ENCODE data around the gene S1PR5.

DNA sequence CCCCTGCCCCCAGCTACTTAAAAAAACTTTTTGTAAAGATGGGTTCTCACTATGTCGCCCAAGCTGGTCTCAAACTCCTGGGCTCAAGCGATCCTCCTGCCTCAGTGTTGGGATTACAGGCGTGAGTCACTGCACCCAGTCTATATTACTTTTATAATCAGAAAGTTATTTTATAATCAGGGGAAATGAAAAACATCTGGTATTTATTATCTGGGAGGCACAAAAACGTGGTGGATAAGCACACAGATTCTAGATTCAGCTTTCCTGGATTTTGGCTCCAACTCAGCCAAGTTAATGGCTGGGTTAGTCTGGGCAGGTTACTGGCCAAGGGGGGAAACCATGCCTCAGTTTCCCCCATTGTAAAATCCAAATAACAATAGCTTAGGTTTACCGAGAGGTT, 38.8 kb downstream of the S1PR5 start:
- TF ChIP-seq ZC3H10 (CRISPR knock-in tag; IDR thresholded peaks at IDR 0.05): no peak
- TF ChIP-seq ZNF70 (CRISPR knock-in tag; IDR thresholded peaks at IDR 0.05): no peak
- TF ChIP-seq ESRRG (CRISPR knock-in tag; IDR thresholded peaks at IDR 0.05): no peak
- TF ChIP-seq, protein P1, sequence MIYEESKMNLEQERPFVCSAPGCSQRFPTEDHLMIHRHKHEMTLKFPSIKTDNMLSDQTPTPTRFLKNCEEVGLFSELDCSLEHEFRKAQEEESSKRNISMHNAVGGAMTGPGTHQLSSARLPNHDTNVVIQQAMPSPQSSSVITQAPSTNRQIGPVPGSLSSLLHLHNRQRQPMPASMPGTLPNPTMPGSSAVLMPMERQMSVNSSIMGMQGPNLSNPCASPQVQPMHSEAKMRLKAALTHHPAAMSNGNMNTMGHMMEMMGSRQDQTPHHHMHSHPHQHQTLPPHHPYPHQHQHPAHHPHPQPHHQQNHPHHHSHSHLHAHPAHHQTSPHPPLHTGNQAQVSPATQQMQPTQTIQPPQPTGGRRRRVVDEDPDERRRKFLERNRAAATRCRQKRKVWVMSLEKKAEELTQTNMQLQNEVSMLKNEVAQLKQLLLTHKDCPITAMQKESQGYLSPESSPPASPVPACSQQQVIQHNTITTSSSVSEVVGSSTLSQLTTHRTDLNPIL (CRISPR knock-in tag; IDR thresholded peaks at IDR 0.05; ENCODE audit: low read depth): no peak
- no peak for TF ChIP-seq RARB (CRISPR knock-in tag; IDR thresholded peaks at IDR 0.05)
- TF ChIP-seq, protein P2, sequence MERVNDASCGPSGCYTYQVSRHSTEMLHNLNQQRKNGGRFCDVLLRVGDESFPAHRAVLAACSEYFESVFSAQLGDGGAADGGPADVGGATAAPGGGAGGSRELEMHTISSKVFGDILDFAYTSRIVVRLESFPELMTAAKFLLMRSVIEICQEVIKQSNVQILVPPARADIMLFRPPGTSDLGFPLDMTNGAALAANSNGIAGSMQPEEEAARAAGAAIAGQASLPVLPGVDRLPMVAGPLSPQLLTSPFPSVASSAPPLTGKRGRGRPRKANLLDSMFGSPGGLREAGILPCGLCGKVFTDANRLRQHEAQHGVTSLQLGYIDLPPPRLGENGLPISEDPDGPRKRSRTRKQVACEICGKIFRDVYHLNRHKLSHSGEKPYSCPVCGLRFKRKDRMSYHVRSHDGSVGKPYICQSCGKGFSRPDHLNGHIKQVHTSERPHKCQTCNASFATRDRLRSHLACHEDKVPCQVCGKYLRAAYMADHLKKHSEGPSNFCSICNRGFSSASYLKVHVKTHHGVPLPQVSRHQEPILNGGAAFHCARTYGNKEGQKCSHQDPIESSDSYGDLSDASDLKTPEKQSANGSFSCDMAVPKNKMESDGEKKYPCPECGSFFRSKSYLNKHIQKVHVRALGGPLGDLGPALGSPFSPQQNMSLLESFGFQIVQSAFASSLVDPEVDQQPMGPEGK (CRISPR knock-in tag; IDR thresholded peaks at IDR 0.05; ENCODE audit: borderline replicate concordance): no peak
- no peak for TF ChIP-seq ARNTL (CRISPR knock-in tag; IDR thresholded peaks at IDR 0.05; ENCODE audit: borderline replicate concordance, low read depth)
- TF ChIP-seq ZFP30 (CRISPR knock-in tag; IDR thresholded peaks at IDR 0.05): no peak
- TF ChIP-seq, protein P3, sequence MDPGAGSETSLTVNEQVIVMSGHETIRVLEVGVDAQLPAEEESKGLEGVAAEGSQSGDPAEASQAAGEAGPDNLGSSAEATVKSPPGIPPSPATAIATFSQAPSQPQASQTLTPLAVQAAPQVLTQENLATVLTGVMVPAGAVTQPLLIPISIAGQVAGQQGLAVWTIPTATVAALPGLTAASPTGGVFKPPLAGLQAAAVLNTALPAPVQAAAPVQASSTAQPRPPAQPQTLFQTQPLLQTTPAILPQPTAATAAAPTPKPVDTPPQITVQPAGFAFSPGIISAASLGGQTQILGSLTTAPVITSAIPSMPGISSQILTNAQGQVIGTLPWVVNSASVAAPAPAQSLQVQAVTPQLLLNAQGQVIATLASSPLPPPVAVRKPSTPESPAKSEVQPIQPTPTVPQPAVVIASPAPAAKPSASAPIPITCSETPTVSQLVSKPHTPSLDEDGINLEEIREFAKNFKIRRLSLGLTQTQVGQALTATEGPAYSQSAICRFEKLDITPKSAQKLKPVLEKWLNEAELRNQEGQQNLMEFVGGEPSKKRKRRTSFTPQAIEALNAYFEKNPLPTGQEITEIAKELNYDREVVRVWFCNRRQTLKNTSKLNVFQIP (CRISPR knock-in tag; IDR thresholded peaks at IDR 0.05; ENCODE audit: borderline replicate concordance, low read depth): no peak
- 0 out of 2 replicates have a peak, but pooled peaks have one; percentile 48 for TF ChIP-seq TCF4 (CRISPR knock-in tag; IDR thresholded peaks at IDR 0.05; ENCODE audit: borderline replicate concordance)
- no peak for TF ChIP-seq SNAI2 (CRISPR knock-in tag; IDR thresholded peaks at IDR 0.05)
